ENCODE measurements around the gene TP53BP2. TPM values are rescaled to one million over a fixed set of nuclear protein-coding genes. Genes with fewer than 3 reads are reported as not detected.
"Not testable (repeated sequence)": the region's sequence is repeated elsewhere in the genome, so short reads cannot be mapped to it uniquely, and the experiment has no call there.

TP53BP2 gene
- total and polyA plus RNA-seq, 7 donors, result 10.6 to 34.0 (median 17.1) TPM

- Histone ChIP-seq H3K4me3 (no peak overlapping the region), H3K9me3 (no peaks in the 10 kb centered on the region), H3K27ac (no peak overlapping the region), H3K36me3 (ENCODE audit: insufficient read depth in 1 of 2, low read depth in 1 of 2) (peaks cover 5 to 61% of the 10 kb centered on the region in 2 donors), H3K4me1 (peaks cover 20% of the 10 kb centered on the region), H3K27me3 (ENCODE audit: insufficient read depth in 3 of 3, low read length in 2 of 3) (no peaks in the 10 kb centered on the region)
- WGBS, 3 donors, result 84 to 89% (median 86%) methylated on average over 2 of the region's 2 CpGs
- intact Hi-C loops (cut with DNase I), result loop anchor here (5.0 to 10.0 kb wide), 2 partner anchors 37 to 94 kb away; partner anchors contain the start of gene TP53BP2 (in 2 of the 2)
- no peak for TF ChIP-seq CTCF (IDR thresholded peaks at IDR 0.05)
- ATAC-seq (no peak), DNase-seq (no peak)
Observed at GRCh38 chr1:223810586-223810985, 35.2 kb downstream of the TP53BP2 start.

- not testable (repeated sequence) for ATAC-seq; DNase-seq; H3K27ac ChIP-seq; H3K27me3 ChIP-seq (ENCODE audit: insufficient read depth in 3 of 3, low read length in 2 of 3); H3K4me3 ChIP-seq; H3K9me3 ChIP-seq
- WGBS, 3 donors, result 78 to 91% (median 80%) methylated on average over 4 of the region's 4 CpGs
- intact Hi-C loops (cut with DNase I), result loop anchor here (5.0 to 10.0 kb wide), 2 partner anchors 37 to 95 kb away; partner anchors contain the start of gene TP53BP2 (in 2 of the 2)
- peaks cover 5 to 67% of the 10 kb centered on the region in 2 donors for H3K36me3 ChIP-seq (ENCODE audit: insufficient read depth in 1 of 2, low read depth in 1 of 2)
- H3K4me1 ChIP-seq, result peaks cover 13% of the 10 kb centered on the region
Observed at GRCh38 chr1:223809905-223810304, 35.8 kb downstream of the TP53BP2 start.

DNA sequence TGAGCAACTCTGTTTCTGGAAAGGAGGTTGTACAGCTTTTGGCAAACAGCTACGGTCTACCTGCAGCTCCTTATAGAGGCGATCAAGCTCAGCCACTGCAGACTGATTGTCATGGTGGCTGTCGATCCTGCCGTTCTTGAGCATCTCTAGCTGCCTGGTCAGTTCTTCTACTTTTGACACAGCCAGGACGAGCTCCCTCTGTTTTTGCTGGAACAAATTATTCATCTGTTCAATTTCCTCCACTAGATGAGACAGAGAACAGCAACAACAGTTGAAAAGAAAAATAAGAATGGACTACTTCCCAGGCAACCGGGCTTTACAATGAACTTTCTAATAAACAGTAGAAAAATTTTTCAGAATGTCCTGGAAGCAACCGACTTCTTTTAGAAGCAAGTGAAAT, 42.5 kb downstream of the TP53BP2 start:
- ATAC-seq, result no peak
- Histone ChIP-seq H3K4me3 (no peak overlapping the region), H3K27me3 (ENCODE audit: insufficient read depth in 3 of 3, low read length in 2 of 3) (no peaks in the 10 kb centered on the region), H3K36me3 (ENCODE audit: insufficient read depth in 1 of 2, low read depth in 1 of 2) (peaks cover 2 to 86% of the 10 kb centered on the region in 2 donors), H3K27ac (no peak overlapping the region), H3K9me3 (no peaks in the 10 kb centered on the region), H3K4me1 (no peaks in the 10 kb centered on the region)
- WGBS, 3 donors, result 75 to 87% (median 81%) methylated on average over 7 of the region's 7 CpGs
- no peak for DNase-seq
- intact Hi-C loops (cut with DNase I), result no loop called here
- no peak for TF ChIP-seq CTCF (IDR thresholded peaks at IDR 0.05)

- ATAC-seq (no peak), DNase-seq (no peak)
- TF ChIP-seq CTCF (IDR thresholded peaks at IDR 0.05), result no peak
- 69 to 81% (median 77%) methylated on average over 4 of the region's 4 CpGs for WGBS, 3 donors
- H3K9me3 ChIP-seq, result no peaks in the 10 kb centered on the region
- H3K4me3 ChIP-seq, result no peak overlapping the region
- H3K27me3 ChIP-seq (ENCODE audit: insufficient read depth in 3 of 3, low read length in 2 of 3), result no peaks in the 10 kb centered on the region
- H3K36me3 ChIP-seq (ENCODE audit: insufficient read depth in 1 of 2, low read depth in 1 of 2), result peaks cover 2 to 91% of the 10 kb centered on the region in 2 donors
- H3K4me1 ChIP-seq, result no peaks in the 10 kb centered on the region
- intact Hi-C loops (cut with DNase I), result no loop called here
- H3K27ac ChIP-seq, result no peak overlapping the region
Observed at GRCh38 chr1:223802602-223803001, 43.1 kb downstream of the TP53BP2 start.

DNA sequence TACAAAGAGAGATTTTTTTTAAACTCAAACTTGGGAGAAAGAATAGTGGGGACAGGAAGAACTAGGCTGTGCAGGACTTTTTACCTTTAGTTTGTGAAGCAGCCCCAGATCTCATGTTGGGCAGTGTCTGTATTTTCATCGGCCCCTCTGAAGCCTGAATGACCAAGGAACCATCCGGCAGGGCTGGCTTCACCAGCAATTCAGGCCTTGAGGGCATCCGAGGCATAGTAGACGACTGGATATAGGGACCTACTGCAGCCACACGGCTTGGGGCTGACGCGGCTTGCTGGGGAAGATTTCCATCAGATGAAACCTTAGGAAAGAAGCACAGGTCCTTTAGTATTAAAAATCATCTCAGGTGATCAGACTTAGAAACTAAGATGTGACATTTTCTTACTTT, 43.7 kb downstream of the TP53BP2 start:
- no peak overlapping the region for H3K27ac ChIP-seq
- H3K9me3 ChIP-seq, result no peaks in the 10 kb centered on the region
- WGBS, 3 donors, result 85 to 97% (median 94%) methylated on average over 7 of the region's 7 CpGs
- intact Hi-C loops (cut with DNase I), result no loop called here
- peaks cover 2 to 96% of the 10 kb centered on the region in 2 donors for H3K36me3 ChIP-seq (ENCODE audit: insufficient read depth in 1 of 2, low read depth in 1 of 2)
- ATAC-seq (no peak), DNase-seq (no peak)
- no peaks in the 10 kb centered on the region for H3K27me3 ChIP-seq (ENCODE audit: insufficient read depth in 3 of 3, low read length in 2 of 3)
- no peak overlapping the region for H3K4me3 ChIP-seq
- H3K4me1 ChIP-seq, result no peaks in the 10 kb centered on the region
- TF ChIP-seq CTCF (IDR thresholded peaks at IDR 0.05), result no peak
